Liver (tissue), 3 donors: ENCODE data around the gene MNAT1.

ENCODE experiments used
- MAX ChIP-seq: IDR thresholded peaks from 2 replicates; pipeline ENCODE4 v1.6.1; 2016; ENCODE audit warnings: antibody characterized with exemption
- SP1 ChIP-seq: IDR thresholded peaks from 2 replicates; pipeline ENCODE4 v1.6.1; 2018; ENCODE audit warnings: antibody characterized with exemption, mild to moderate bottlenecking
- TAF1 ChIP-seq: conservative IDR thresholded peaks from 2 replicates; pipeline ENCODE4 v1.6.1; 2016; ENCODE audit warnings: antibody characterized with exemption, mild to moderate bottlenecking
- YY1 ChIP-seq: IDR thresholded peaks from 2 replicates; pipeline ENCODE4 v1.6.1; 2016; ENCODE audit warnings: antibody characterized with exemption, mild to moderate bottlenecking
- TF ChIP-seq, protein P1 (sequence below): IDR thresholded peaks from 2 replicates; pipeline ENCODE4 v1.6.1; 2016; ENCODE audit warnings: antibody characterized with exemption, mild to moderate bottlenecking
- TF ChIP-seq, protein P2 (sequence below): fragments of 150-350 bp; IDR thresholded peaks from 2 replicates; pipeline ENCODE4 v1.5.1; 2017; ENCODE audit warnings: improper control_type of control experiment, low read depth, low read length; ENCODE audit not compliant: missing input control
- TF ChIP-seq, protein P3 (sequence below): IDR thresholded peaks from 2 replicates; pipeline ENCODE4 v1.6.1; 2016; ENCODE audit warnings: antibody characterized with exemption
- donor health status: healthy.
- donor health status: healthy.

GRCh38 chr14:60933920-60934655, 199.5 kb downstream of the MNAT1 start:
- TF ChIP-seq, protein P1, sequence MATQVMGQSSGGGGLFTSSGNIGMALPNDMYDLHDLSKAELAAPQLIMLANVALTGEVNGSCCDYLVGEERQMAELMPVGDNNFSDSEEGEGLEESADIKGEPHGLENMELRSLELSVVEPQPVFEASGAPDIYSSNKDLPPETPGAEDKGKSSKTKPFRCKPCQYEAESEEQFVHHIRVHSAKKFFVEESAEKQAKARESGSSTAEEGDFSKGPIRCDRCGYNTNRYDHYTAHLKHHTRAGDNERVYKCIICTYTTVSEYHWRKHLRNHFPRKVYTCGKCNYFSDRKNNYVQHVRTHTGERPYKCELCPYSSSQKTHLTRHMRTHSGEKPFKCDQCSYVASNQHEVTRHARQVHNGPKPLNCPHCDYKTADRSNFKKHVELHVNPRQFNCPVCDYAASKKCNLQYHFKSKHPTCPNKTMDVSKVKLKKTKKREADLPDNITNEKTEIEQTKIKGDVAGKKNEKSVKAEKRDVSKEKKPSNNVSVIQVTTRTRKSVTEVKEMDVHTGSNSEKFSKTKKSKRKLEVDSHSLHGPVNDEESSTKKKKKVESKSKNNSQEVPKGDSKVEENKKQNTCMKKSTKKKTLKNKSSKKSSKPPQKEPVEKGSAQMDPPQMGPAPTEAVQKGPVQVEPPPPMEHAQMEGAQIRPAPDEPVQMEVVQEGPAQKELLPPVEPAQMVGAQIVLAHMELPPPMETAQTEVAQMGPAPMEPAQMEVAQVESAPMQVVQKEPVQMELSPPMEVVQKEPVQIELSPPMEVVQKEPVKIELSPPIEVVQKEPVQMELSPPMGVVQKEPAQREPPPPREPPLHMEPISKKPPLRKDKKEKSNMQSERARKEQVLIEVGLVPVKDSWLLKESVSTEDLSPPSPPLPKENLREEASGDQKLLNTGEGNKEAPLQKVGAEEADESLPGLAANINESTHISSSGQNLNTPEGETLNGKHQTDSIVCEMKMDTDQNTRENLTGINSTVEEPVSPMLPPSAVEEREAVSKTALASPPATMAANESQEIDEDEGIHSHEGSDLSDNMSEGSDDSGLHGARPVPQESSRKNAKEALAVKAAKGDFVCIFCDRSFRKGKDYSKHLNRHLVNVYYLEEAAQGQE = no peak
- TF ChIP-seq TAF1 (no peak), YY1 (no peak), SP1 (no peak), MAX (no peak)
- TF ChIP-seq, protein P2, sequence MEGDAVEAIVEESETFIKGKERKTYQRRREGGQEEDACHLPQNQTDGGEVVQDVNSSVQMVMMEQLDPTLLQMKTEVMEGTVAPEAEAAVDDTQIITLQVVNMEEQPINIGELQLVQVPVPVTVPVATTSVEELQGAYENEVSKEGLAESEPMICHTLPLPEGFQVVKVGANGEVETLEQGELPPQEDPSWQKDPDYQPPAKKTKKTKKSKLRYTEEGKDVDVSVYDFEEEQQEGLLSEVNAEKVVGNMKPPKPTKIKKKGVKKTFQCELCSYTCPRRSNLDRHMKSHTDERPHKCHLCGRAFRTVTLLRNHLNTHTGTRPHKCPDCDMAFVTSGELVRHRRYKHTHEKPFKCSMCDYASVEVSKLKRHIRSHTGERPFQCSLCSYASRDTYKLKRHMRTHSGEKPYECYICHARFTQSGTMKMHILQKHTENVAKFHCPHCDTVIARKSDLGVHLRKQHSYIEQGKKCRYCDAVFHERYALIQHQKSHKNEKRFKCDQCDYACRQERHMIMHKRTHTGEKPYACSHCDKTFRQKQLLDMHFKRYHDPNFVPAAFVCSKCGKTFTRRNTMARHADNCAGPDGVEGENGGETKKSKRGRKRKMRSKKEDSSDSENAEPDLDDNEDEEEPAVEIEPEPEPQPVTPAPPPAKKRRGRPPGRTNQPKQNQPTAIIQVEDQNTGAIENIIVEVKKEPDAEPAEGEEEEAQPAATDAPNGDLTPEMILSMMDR = no peak
- TF ChIP-seq, protein P3, sequence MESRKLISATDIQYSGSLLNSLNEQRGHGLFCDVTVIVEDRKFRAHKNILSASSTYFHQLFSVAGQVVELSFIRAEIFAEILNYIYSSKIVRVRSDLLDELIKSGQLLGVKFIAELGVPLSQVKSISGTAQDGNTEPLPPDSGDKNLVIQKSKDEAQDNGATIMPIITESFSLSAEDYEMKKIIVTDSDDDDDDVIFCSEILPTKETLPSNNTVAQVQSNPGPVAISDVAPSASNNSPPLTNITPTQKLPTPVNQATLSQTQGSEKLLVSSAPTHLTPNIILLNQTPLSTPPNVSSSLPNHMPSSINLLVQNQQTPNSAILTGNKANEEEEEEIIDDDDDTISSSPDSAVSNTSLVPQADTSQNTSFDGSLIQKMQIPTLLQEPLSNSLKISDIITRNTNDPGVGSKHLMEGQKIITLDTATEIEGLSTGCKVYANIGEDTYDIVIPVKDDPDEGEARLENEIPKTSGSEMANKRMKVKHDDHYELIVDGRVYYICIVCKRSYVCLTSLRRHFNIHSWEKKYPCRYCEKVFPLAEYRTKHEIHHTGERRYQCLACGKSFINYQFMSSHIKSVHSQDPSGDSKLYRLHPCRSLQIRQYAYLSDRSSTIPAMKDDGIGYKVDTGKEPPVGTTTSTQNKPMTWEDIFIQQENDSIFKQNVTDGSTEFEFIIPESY = no peak
